Ascending aorta (tissue), 2 donors: ENCODE data around the gene BMP6. TPM values are rescaled to one million over a fixed set of nuclear protein-coding genes. Genes with fewer than 3 reads are reported as not detected.
"Not testable (repeated sequence)": the region's sequence is repeated elsewhere in the genome, so short reads cannot be mapped to it uniquely, and the experiment has no call there.

ENCODE experiments used
- DNase-seq, 2 donors: peaks; one replicate each; pipeline ENCODE4 v3.0.0-alpha.2; 2019; ENCODE audit warnings: low spot score in 2 of 2
- H3K27ac ChIP-seq, 2 donors: fragments of 200-600 bp; sonication (generic); one replicate each; pipeline ENCODE4 v1.5.1; 2016 to 2017; ENCODE audit warnings: mild to moderate bottlenecking in 1 of 2
- H3K27me3 ChIP-seq: fragments of 200-600 bp; sonication (generic); one replicate; pipeline ENCODE4 v1.5.1; 2017
- H3K36me3 ChIP-seq, 2 donors: fragments of 200-600 bp; sonication (generic); one replicate each; pipeline ENCODE4 v1.5.1; 2016
- H3K4me1 ChIP-seq, 2 donors: fragments of 200-600 bp; sonication (generic); one replicate each; pipeline ENCODE4 v1.5.1; 2016 to 2017; ENCODE audit warnings: mild to moderate bottlenecking in 1 of 2
- H3K4me3 ChIP-seq, 2 donors: fragments of 200-600 bp; sonication (generic); one replicate each; pipeline ENCODE4 v1.5.1; 2016 to 2017; ENCODE audit warnings: mild to moderate bottlenecking in 1 of 2
- H3K9me3 ChIP-seq, 2 donors: fragments of 200-600 bp; sonication (generic); one replicate each; pipeline ENCODE4 v1.5.1; 2016
- intact Hi-C: fragments of 100-400 bp; cut with DNase I; formaldehyde crosslinking; loops from one replicate; pipeline ENCODE4 v1.15.1; 2023
- total RNA-seq: library from RNA; depleted of rRNA; stranded (reverse); fragments of >200 nt; gene quantifications from one replicate; pipeline ENCODE4 v1.1.0, GENCODE V29; 2016
- TF ChIP-seq, protein P1 (sequence below), 3 experiments: fragments of 200-600 bp in 2 of 3; fragments of 450-650 bp in 1 of 3; sonication (generic) in 2 of 3; IDR thresholded peaks; one replicate each; pipeline ENCODE4 v1.5.1; 2016 to 2019; ENCODE audit warnings: antibody characterized with exemption in 3 of 3, mild to moderate bottlenecking in 1 of 3, moderate library complexity in 1 of 3

The BMP6 gene
- total RNA-seq, 1 donor from 2014 or later, result 16.0 TPM

DNA sequence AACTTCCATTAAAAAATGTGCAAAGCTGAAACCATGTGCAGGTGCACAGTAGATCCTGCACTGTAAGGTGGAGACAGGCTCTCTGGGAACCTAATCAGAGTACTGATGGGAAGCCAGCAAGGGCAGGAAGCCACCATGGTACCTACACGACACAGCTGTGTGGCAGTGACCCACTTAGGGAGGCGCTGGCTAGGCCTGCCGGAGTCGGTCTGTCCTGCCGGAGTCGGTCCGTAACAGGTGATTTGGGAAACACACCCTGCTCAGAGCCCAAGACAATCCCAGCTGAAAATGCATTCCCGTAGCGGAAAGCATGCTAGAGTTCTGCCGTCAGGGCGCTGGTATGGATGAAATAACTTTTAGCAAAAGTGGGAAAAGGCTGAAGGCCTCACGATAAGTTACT is 167.4 kb downstream of the BMP6 start:
- peaks cover 80 to 82% of the 10 kb centered on the region in 2 donors for H3K36me3 ChIP-seq
- TF ChIP-seq, protein P1, sequence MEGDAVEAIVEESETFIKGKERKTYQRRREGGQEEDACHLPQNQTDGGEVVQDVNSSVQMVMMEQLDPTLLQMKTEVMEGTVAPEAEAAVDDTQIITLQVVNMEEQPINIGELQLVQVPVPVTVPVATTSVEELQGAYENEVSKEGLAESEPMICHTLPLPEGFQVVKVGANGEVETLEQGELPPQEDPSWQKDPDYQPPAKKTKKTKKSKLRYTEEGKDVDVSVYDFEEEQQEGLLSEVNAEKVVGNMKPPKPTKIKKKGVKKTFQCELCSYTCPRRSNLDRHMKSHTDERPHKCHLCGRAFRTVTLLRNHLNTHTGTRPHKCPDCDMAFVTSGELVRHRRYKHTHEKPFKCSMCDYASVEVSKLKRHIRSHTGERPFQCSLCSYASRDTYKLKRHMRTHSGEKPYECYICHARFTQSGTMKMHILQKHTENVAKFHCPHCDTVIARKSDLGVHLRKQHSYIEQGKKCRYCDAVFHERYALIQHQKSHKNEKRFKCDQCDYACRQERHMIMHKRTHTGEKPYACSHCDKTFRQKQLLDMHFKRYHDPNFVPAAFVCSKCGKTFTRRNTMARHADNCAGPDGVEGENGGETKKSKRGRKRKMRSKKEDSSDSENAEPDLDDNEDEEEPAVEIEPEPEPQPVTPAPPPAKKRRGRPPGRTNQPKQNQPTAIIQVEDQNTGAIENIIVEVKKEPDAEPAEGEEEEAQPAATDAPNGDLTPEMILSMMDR (IDR thresholded peaks at IDR 0.05), result no peak
- intact Hi-C loops, result no loop called here
- no peaks in the 10 kb centered on the region for H3K9me3 ChIP-seq
- no peak for DNase-seq
- no peak overlapping the region for H3K27ac ChIP-seq
- no peaks in the 10 kb centered on the region for H3K27me3 ChIP-seq
- H3K4me1 ChIP-seq, result no peaks in the 10 kb centered on the region
- H3K4me3 ChIP-seq, result no peak overlapping the region

GRCh38 chr6:7894262-7895124 is 168.6 kb downstream of the BMP6 start:
- no peaks in the 10 kb centered on the region for H3K9me3 ChIP-seq
- no peak overlapping the region for H3K27ac ChIP-seq
- no peak overlapping the region for H3K4me3 ChIP-seq
- intact Hi-C loops, result no loop called here
- TF ChIP-seq, protein P1 (IDR thresholded peaks at IDR 0.05), result no peak
- DNase-seq, result no peak
- H3K27me3 ChIP-seq, result no peaks in the 10 kb centered on the region
- no peaks in the 10 kb centered on the region for H3K4me1 ChIP-seq
- peaks cover 77 to 82% of the 10 kb centered on the region in 2 donors for H3K36me3 ChIP-seq

GRCh38 chr6:7895125-7895423 is 169.2 kb downstream of the BMP6 start:
- Histone ChIP-seq H3K4me1 (no peaks in the 10 kb centered on the region), H3K27ac (no peak overlapping the region), H3K4me3 (no peak overlapping the region), H3K9me3 (no peaks in the 10 kb centered on the region), H3K27me3 (no peaks in the 10 kb centered on the region), H3K36me3 (peaks cover 77 to 84% of the 10 kb centered on the region in 2 donors)
- intact Hi-C loops, result no loop called here
- TF ChIP-seq, protein P1 (IDR thresholded peaks at IDR 0.05), result no peak
- no peak for DNase-seq

DNA sequence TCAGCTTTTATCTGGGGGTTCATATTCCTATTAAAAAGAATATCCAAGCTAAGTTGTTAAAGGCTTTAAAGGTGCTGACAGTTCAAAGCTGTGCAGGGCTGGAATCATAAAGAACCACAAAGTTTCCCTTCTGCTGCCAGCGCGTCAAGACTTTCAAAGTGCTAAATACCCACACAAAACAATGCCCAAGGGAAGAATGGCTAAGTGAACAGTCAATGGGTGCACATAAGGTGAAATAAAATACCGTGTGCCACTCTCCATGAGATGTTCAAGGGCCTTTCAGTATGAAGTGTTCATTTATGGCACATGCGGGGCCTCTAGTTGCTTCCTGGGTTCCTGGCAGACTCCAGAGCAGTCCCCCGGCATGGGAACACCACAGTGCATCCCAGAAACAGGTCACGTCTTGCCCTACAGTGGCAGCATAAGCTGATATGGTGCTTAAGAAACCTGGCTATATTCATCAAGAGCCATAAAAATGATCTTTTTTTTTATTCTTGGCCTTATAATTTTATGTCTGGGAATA is 170.6 kb downstream of the BMP6 start:
- H3K36me3 ChIP-seq, result peaks cover 83 to 95% of the 10 kb centered on the region in 2 donors
- H3K27ac ChIP-seq, result no peak overlapping the region
- intact Hi-C loops, result no loop called here
- H3K4me3 ChIP-seq, result no peak overlapping the region
- H3K9me3 ChIP-seq, result no peaks in the 10 kb centered on the region
- TF ChIP-seq, protein P1 (IDR thresholded peaks at IDR 0.05), result no peak
- no peak for DNase-seq
- no peaks in the 10 kb centered on the region for H3K4me1 ChIP-seq
- H3K27me3 ChIP-seq, result no peaks in the 10 kb centered on the region

- H3K36me3 ChIP-seq, result peaks cover 86 to 100% of the 10 kb centered on the region in 2 donors
- H3K27ac ChIP-seq, result no peak overlapping the region
- H3K27me3 ChIP-seq, result no peaks in the 10 kb centered on the region
- H3K4me3 ChIP-seq, result no peak overlapping the region
- no peak for DNase-seq
- intact Hi-C loops, result no loop called here
- TF ChIP-seq, protein P1 (IDR thresholded peaks at IDR 0.05), result no peak
- H3K9me3 ChIP-seq, result no peaks in the 10 kb centered on the region
- no peaks in the 10 kb centered on the region for H3K4me1 ChIP-seq
Observed at GRCh38 chr6:7897461-7898192, 171.7 kb downstream of the BMP6 start.

- H3K27ac ChIP-seq, H3K4me3 ChIP-seq, H3K27me3 ChIP-seq, DNase-seq, H3K4me1 ChIP-seq, intact Hi-C loops, H3K9me3 ChIP-seq: not testable (repeated sequence)
- H3K36me3 ChIP-seq, result peaks cover 85 to 100% of the 10 kb centered on the region in 2 donors
Observed at GRCh38 chr6:7898193-7898586, 172.3 kb downstream of the BMP6 start.
